Endothelial cell of umbilical vein (primary cell): ENCODE data around the gene EEF1AKMT2. TPM values are rescaled to one million over a fixed set of nuclear protein-coding genes. Genes with fewer than 3 reads are reported as not detected.
"Not testable (repeated sequence)": the region's sequence is repeated elsewhere in the genome, so short reads cannot be mapped to it uniquely, and the experiment has no call there.

Experiments
- BruUV-seq: library from RNA; stranded (reverse); fragments of 400-500 nt; replicated peaks from 2 replicates; lab custom pipeline; 2021; lab: Mats Ljungman, UMichigan
- CTCF ChIA-PET: fragments of 300-600, 350-600 bp; sonication (Branson Sonifier 250); formaldehyde crosslinking; loops from one replicate; lab custom pipeline; 2021; ENCODE audit warnings: antibody characterized with exemption, inconsistent platforms; lab: Charles Lee
- POLR2A ChIA-PET: fragments of 300-600, 350-600 bp; sonication (Branson Sonifier 250); formaldehyde crosslinking; loops from one replicate; lab custom pipeline; 2021; ENCODE audit warnings: antibody characterized with exemption, inconsistent platforms; lab: Charles Lee
- DNase-seq: peaks from one replicate; pipeline ENCODE4 v3.0.0-alpha.2; 2011; ENCODE audit warnings: low read depth, low spot score
- FAIRE-seq: peaks from 2 replicates; lab custom pipeline; 2011; peaks lifted over from hg19 to GRCh38; lab: Jason Lieb, UNC
- H2AFZ ChIP-seq: 2 replicates; pipeline ENCODE4 v1.6.0; 2012; ENCODE audit warnings: low read depth, low read length, control low read depth, inconsistent platforms
- H3K27ac ChIP-seq: 2 replicates; pipeline ENCODE4 v1.5.1; 2011; ENCODE audit warnings: low read depth, mild to moderate bottlenecking, control low read depth, low read length, moderate library complexity; ENCODE audit not compliant: insufficient read depth
- H3K27me3 ChIP-seq, 2 experiments: 2 replicates each; pipeline versions ENCODE4 v1.6.0 to v1.6.1; 2011; ENCODE audit warnings: low read length in 2 of 2, mixed read lengths in 1 of 2; ENCODE audit not compliant: control insufficient read depth in 2 of 2, insufficient read depth in 2 of 2
- H3K36me3 ChIP-seq, 2 experiments: 2 replicates in 1 of 2; 3 replicates in 1 of 2; pipeline ENCODE4 v1.5.1; 2011; ENCODE audit warnings: low read length in 2 of 2, mild to moderate bottlenecking in 1 of 2, moderate library complexity in 1 of 2; ENCODE audit not compliant: control insufficient read depth in 2 of 2, insufficient read depth in 2 of 2; ENCODE audit errors: extremely low read depth in 1 of 2
- H3K4me1 ChIP-seq: 3 replicates; pipeline ENCODE4 v1.5.1; 2011; ENCODE audit warnings: mild to moderate bottlenecking, low read length; ENCODE audit not compliant: control insufficient read depth, insufficient read depth; ENCODE audit errors: extremely low read depth
- H3K4me2 ChIP-seq: 2 replicates; pipeline ENCODE4 v1.6.1; 2011; ENCODE audit warnings: low read length, control low read depth, mixed read lengths; ENCODE audit not compliant: insufficient read depth
- H3K4me3 ChIP-seq, 3 experiments: fragments of 200-600 bp in 1 of 3; sonication (generic), shearing (Covaris generic) in 1 of 3; replicated peaks in 1 of 3; 2 replicates each; pipeline ENCODE4 v1.5.1; 2011 to 2016; ENCODE audit warnings: control low read depth in 3 of 3, low read length in 3 of 3, mild to moderate bottlenecking in 2 of 3, inconsistent platforms in 1 of 3, low read depth in 1 of 3, moderate library complexity in 1 of 3; ENCODE audit not compliant: insufficient read depth in 1 of 3
- H3K79me2 ChIP-seq: 2 replicates; pipeline ENCODE4 v1.6.0; 2012; ENCODE audit warnings: low read length, inconsistent platforms; ENCODE audit not compliant: control insufficient read depth, insufficient read depth
- H3K9ac ChIP-seq: replicated peaks from 2 replicates; pipeline ENCODE3; 2011; ENCODE audit warnings: low read length, control low read depth; ENCODE audit not compliant: insufficient read depth; ENCODE audit errors: extremely low read depth
- H3K9me1 ChIP-seq: replicated peaks from 3 replicates; pipeline ENCODE4 v1.6.0; 2011; ENCODE audit warnings: mild to moderate bottlenecking, low read length; ENCODE audit not compliant: control insufficient read depth, insufficient read depth; ENCODE audit errors: extremely low read depth
- H3K9me3 ChIP-seq: replicated peaks from 2 replicates; pipeline ENCODE4 v1.5.1; 2012; ENCODE audit warnings: low read length, inconsistent platforms; ENCODE audit not compliant: control insufficient read depth, insufficient read depth
- H4K20me1 ChIP-seq: replicated peaks from 2 replicates; pipeline ENCODE3; 2011; ENCODE audit warnings: mild to moderate bottlenecking, low read length; ENCODE audit not compliant: control insufficient read depth, insufficient read depth; ENCODE audit errors: extremely low read depth
- MAX ChIP-seq: IDR thresholded peaks from 2 replicates; pipeline ENCODE4 v1.6.1; 2011; ENCODE audit not compliant: insufficient read depth, insufficient read length
- dilution Hi-C: fragments of 300-500 bp; cut with MboI; formaldehyde crosslinking; loops from one replicate; pipeline ENCODE4 v1.15.0; 2019; ENCODE audit warnings: low sequenced_read_pairs; ENCODE audit not compliant: extremely low pct_ligation_motif_present
- intact Hi-C: fragments of 100-400 bp; cut with micrococcal nuclease; formaldehyde crosslinking; loops from one replicate; pipeline ENCODE4 v1.10.0; 2022
- polyA plus RNA-seq, 4 experiments: library from polyadenylated mRNA; depleted of rRNA in 3 of 4; stranded (reverse) in 3 of 4; unstranded in 1 of 4; fragments of >200 nt; gene quantifications; 2 replicates each; pipeline versions ENCODE4 v1.2.1 to v1.2.3, GENCODE V29; 2011 to 2012; ENCODE audit warnings: missing spikeins in 1 of 4
- total RNA-seq: library from RNA; stranded (reverse); gene quantifications from 2 replicates; pipeline ENCODE4 v1.2.3, GENCODE V29; 2021

Gene EEF1AKMT2
- total and polyA plus RNA-seq, 2 donors (not counting 3 experiments of a cell fraction or from before 2014, with no cell fraction given): 8.5 to 21.3 TPM

- Histone ChIP-seq H3K4me1 (no peaks in the 10 kb centered on the region), H3K27ac (no peak overlapping the region), H3K9ac (no peak overlapping the region), H3K79me2 (no peaks in the 10 kb centered on the region), H3K9me3 (no peaks in the 10 kb centered on the region), H3K27me3 (no peaks in the 10 kb centered on the region), H3K36me3 (peaks cover 6 to 17% of the 10 kb centered on the region in 2 experiments), H3K9me1 (no peaks in the 10 kb centered on the region), H3K4me2 (no peak overlapping the region), H2AFZ (no peak overlapping the region), H3K4me3 (no peak overlapping the region), H4K20me1 (no peaks in the 10 kb centered on the region)
- intact Hi-C loops (loop anchor here (2.0 kb wide), 1 partner anchor 81 kb away; the partner anchor contains the start of gene FAM53B), dilution Hi-C loops (no loop called here)
- ChIA-PET CTCF (interaction anchor here (1.1 to 6.3 kb wide), 3 partner anchors 60 to 295 kb away, joined by 3 to 58 read pairs (median 9); no protein-coding TSS in a partner anchor), POLR2A (no interaction called here)
- no peak for TF ChIP-seq MAX
- DNase-seq (no peak), FAIRE-seq (no peak)
- no TSS peak for BruUV-seq
Measured at GRCh38 chr10:124825702-124826101, 34.0 kb upstream of the EEF1AKMT2 start.

GRCh38 chr10:124824932-124825331 is 33.2 kb upstream of the EEF1AKMT2 start:
- H3K27me3 ChIP-seq, H3K4me1 ChIP-seq, dilution Hi-C loops, H3K4me3 ChIP-seq, H3K4me2 ChIP-seq, H2AFZ ChIP-seq, H3K9me1 ChIP-seq, POLR2A ChIA-PET, H3K9ac ChIP-seq, FAIRE-seq, H4K20me1 ChIP-seq, DNase-seq, intact Hi-C loops, H3K9me3 ChIP-seq, H3K79me2 ChIP-seq, BruUV-seq, H3K27ac ChIP-seq: not testable (repeated sequence)
- CTCF ChIA-PET: interaction anchor here (6.3 kb wide), 1 partner anchor 295 kb away, joined by 58 read pairs; no protein-coding TSS in a partner anchor
- H3K36me3 ChIP-seq: peaks cover 5 to 13% of the 10 kb centered on the region in 2 experiments
